Endothelial cell of umbilical vein (primary cell): ENCODE results near the gene CENPW.

ENCODE experiments used
- CTCF ChIP-seq, 2 donors: IDR thresholded peaks; 1 replicate in 1 of 2; 2 replicates in 1 of 2; pipeline ENCODE4 v1.5.1; 2011; ENCODE audit warnings: low read length in 2 of 2, mild to moderate bottlenecking in 2 of 2, moderate library complexity in 2 of 2, control low read depth in 1 of 2, inconsistent platforms in 1 of 2, low read depth in 1 of 2; ENCODE audit not compliant: insufficient read depth in 1 of 2; ENCODE audit errors: extremely low read depth in 1 of 2
- EZH2 ChIP-seq: IDR thresholded peaks from 2 replicates; pipeline ENCODE4 v1.6.1; 2012; ENCODE audit warnings: borderline replicate concordance, low read depth, mild to moderate bottlenecking, moderate library complexity, low read length, inconsistent platforms; ENCODE audit not compliant: severe bottlenecking
- FOS ChIP-seq: IDR thresholded peaks from 2 replicates; pipeline ENCODE4 v1.6.1; 2011; ENCODE audit warnings: mild to moderate bottlenecking, low read length, moderate library complexity, borderline replicate concordance; ENCODE audit not compliant: insufficient read depth
- GATA2 ChIP-seq: IDR thresholded peaks from 2 replicates; pipeline ENCODE4 v1.7.0; 2011; ENCODE audit warnings: low read depth, mild to moderate bottlenecking, moderate library complexity, mixed read lengths, low read length; ENCODE audit not compliant: insufficient read length, insufficient read depth
- JUN ChIP-seq: IDR thresholded peaks from 2 replicates; pipeline ENCODE4 v1.6.1; 2011; ENCODE audit warnings: borderline replicate concordance, low read depth; ENCODE audit not compliant: insufficient read length, insufficient read depth
- MAX ChIP-seq: IDR thresholded peaks from 2 replicates; pipeline ENCODE4 v1.6.1; 2011; ENCODE audit not compliant: insufficient read depth, insufficient read length
- MYC ChIP-seq: IDR thresholded peaks from one replicate; pipeline ENCODE4 v1.6.1; 2011; ENCODE audit warnings: mild to moderate bottlenecking, low read depth, low read length
- POLR2A ChIP-seq: IDR thresholded peaks from 2 replicates; pipeline ENCODE4 v1.6.1; 2012; ENCODE audit warnings: low read depth, mild to moderate bottlenecking, control low read depth, low read length
- POLR2AphosphoS5 ChIP-seq: IDR thresholded peaks from 2 replicates; pipeline ENCODE4 v1.6.1; 2012; ENCODE audit warnings: low read depth, mild to moderate bottlenecking, control low read depth, low read length, moderate library complexity; ENCODE audit not compliant: insufficient read depth

- TF ChIP-seq MYC (no peak), POLR2A (no peak), CTCF (IDR thresholded peaks at IDR 0.05; ENCODE audit: extremely low read depth in 1 of 2, insufficient read depth in 1 of 2, low read depth in 1 of 2, low read length in 2 of 2) (no peak), GATA2 (no peak), EZH2 (no peak), FOS (no peak), POLR2AphosphoS5 (no peak), JUN (no peak), MAX (no peak)
Observed at GRCh38 chr6:126300735-126301134, 39.2 kb upstream of the CENPW start.
